Calu3 (cell line): ENCODE data around the gene TRIM17. TPM values are rescaled to one million over a fixed set of nuclear protein-coding genes. Genes with fewer than 3 reads are reported as not detected.

Experiments
- BruUV-seq: library from RNA; stranded (reverse); fragments of 400-500 nt; replicated peaks from 2 replicates; lab custom pipeline; 2021; lab: Mats Ljungman, UMichigan
- CTCF ChIA-PET: fragments of 300-600 bp; sonication (Branson Sonifier 250); formaldehyde crosslinking; loops from one replicate; lab custom pipeline; 2022; ENCODE audit warnings: antibody characterized with exemption; lab: Charles Lee
- DNase-seq: peaks from one replicate; pipeline ENCODE4 v3.0.0; 2022
- H3K27ac Mint-ChIP-seq: one replicate; pipeline ENCODE4 v1.8.0; 2022; ENCODE audit warnings: mixed read lengths; ENCODE audit not compliant: unreplicated experiment
- H3K27me3 Mint-ChIP-seq: one replicate; pipeline ENCODE4 v1.8.0; 2022; ENCODE audit warnings: mixed read lengths; ENCODE audit not compliant: unreplicated experiment
- H3K36me3 Mint-ChIP-seq: one replicate; pipeline ENCODE4 v1.8.0; 2022; ENCODE audit warnings: mild to moderate bottlenecking, moderate library complexity, mixed read lengths; ENCODE audit not compliant: insufficient read depth, unreplicated experiment
- H3K4me1 Mint-ChIP-seq: one replicate; pipeline ENCODE4 v1.8.0; 2022; ENCODE audit warnings: mild to moderate bottlenecking, low read depth, mixed read lengths; ENCODE audit not compliant: unreplicated experiment
- H3K4me3 Mint-ChIP-seq: one replicate; pipeline ENCODE4 v1.8.0; 2022; ENCODE audit warnings: mild to moderate bottlenecking, low read depth, moderate library complexity, mixed read lengths; ENCODE audit not compliant: unreplicated experiment
- H3K9me3 Mint-ChIP-seq: one replicate; pipeline ENCODE4 v1.8.0; 2022; ENCODE audit warnings: low read depth, mixed read lengths; ENCODE audit not compliant: unreplicated experiment
- CTCF ChIP-seq: fragments of 200-600 bp; IDR thresholded peaks from one replicate; pipeline ENCODE4 v1.8.0; 2022; ENCODE audit warnings: antibody characterized with exemption; ENCODE audit not compliant: unreplicated experiment
- intact Hi-C: fragments of 100-400 bp; cut with micrococcal nuclease; formaldehyde crosslinking; loops from one replicate; pipeline ENCODE4 v1.10.0; 2022; ENCODE audit not compliant: unreplicated experiment
- total RNA-seq: library from RNA; stranded (reverse); gene quantifications from 2 replicates; pipeline ENCODE4 v1.2.3, GENCODE V29; 2022

TRIM17 gene
- total RNA-seq, 1 experiment from 2014 or later: 3.8 TPM

- H3K36me3 Mint-ChIP-seq: peaks cover 38% of the 10 kb centered on the region
- DNase-seq: no peak
- no TSS peak for BruUV-seq
- CTCF ChIA-PET: no interaction called here
- peaks cover 36% of the 10 kb centered on the region for H3K4me1 Mint-ChIP-seq
- no peak for TF ChIP-seq CTCF
- no peaks in the 10 kb centered on the region for H3K9me3 Mint-ChIP-seq
- intact Hi-C loops: no loop called here
- no peaks in the 10 kb centered on the region for H3K27me3 Mint-ChIP-seq
- H3K4me3 Mint-ChIP-seq: no peak overlapping the region
- H3K27ac Mint-ChIP-seq: no peak overlapping the region
These were observed 5.5 kb downstream of the TRIM17 start for GRCh38 chr1:228411121-228411520.

- no TSS peak for BruUV-seq
- CTCF ChIA-PET: no interaction called here
- H3K9me3 Mint-ChIP-seq: no peaks in the 10 kb centered on the region
- peaks cover 38% of the 10 kb centered on the region for H3K36me3 Mint-ChIP-seq
- no peak overlapping the region for H3K27ac Mint-ChIP-seq
- intact Hi-C loops: no loop called here
- no peak for TF ChIP-seq CTCF
- H3K4me1 Mint-ChIP-seq: peaks cover 36% of the 10 kb centered on the region
- H3K27me3 Mint-ChIP-seq: no peaks in the 10 kb centered on the region
- H3K4me3 Mint-ChIP-seq: no peak overlapping the region
- DNase-seq: no peak
These were observed 6.0 kb downstream of the TRIM17 start for GRCh38 chr1:228410671-228411070.

- CTCF ChIA-PET: no interaction called here
- intact Hi-C loops: no loop called here
- no peak for TF ChIP-seq CTCF
- no peaks in the 10 kb centered on the region for H3K27me3 Mint-ChIP-seq
- no peak overlapping the region for H3K27ac Mint-ChIP-seq
- H3K36me3 Mint-ChIP-seq: peaks cover 42% of the 10 kb centered on the region
- H3K4me3 Mint-ChIP-seq: no peak overlapping the region
- no TSS peak for BruUV-seq
- DNase-seq: no peak
- H3K4me1 Mint-ChIP-seq: peaks cover 37% of the 10 kb centered on the region
- no peaks in the 10 kb centered on the region for H3K9me3 Mint-ChIP-seq
These were observed 6.6 kb downstream of the TRIM17 start for GRCh38 chr1:228410015-228410414.

- H3K4me1 Mint-ChIP-seq: peaks cover 46% of the 10 kb centered on the region
- intact Hi-C loops: no loop called here
- no peak for TF ChIP-seq CTCF
- H3K27ac Mint-ChIP-seq: no peak overlapping the region
- peaks cover 50% of the 10 kb centered on the region for H3K36me3 Mint-ChIP-seq
- no peak overlapping the region for H3K4me3 Mint-ChIP-seq
- CTCF ChIA-PET: no interaction called here
- BruUV-seq: no TSS peak
- H3K27me3 Mint-ChIP-seq: no peaks in the 10 kb centered on the region
- no peak for DNase-seq
- H3K9me3 Mint-ChIP-seq: no peaks in the 10 kb centered on the region
These were observed 7.5 kb downstream of the TRIM17 start for GRCh38 chr1:228408869-228409805.
